HEK293 (cell line): ENCODE data around the gene KCNJ6.

Source experiments
- CTCF ChIP-seq: fragments of 450-650 bp; formaldehyde crosslinking; IDR thresholded peaks from 2 replicates; pipeline ENCODE4 v1.5.1; 2016; ENCODE audit warnings: missing biosample characterization, missing genetic modification characterization
- YY1 ChIP-seq: fragments of 450-650 bp; formaldehyde crosslinking; IDR thresholded peaks from 2 replicates; pipeline ENCODE4 v1.5.1; 2018; ENCODE audit warnings: missing biosample characterization, missing genetic modification characterization
- ZBTB8A ChIP-seq: fragments of 450-650 bp; formaldehyde crosslinking; IDR thresholded peaks from 2 replicates; pipeline ENCODE4 v1.5.1; 2016; ENCODE audit warnings: missing biosample characterization, missing genetic modification characterization
- ZNF175 ChIP-seq: fragments of 450-650 bp; formaldehyde crosslinking; IDR thresholded peaks from 2 replicates; pipeline ENCODE4 v1.5.1; 2016; ENCODE audit warnings: missing biosample characterization, missing genetic modification characterization
- ZNF513 ChIP-seq: fragments of 450-650 bp; IDR thresholded peaks from 2 replicates; pipeline ENCODE4 v1.5.1; 2018; ENCODE audit warnings: missing biosample characterization, missing genetic modification characterization
- ZNF544 ChIP-seq: fragments of 450-650 bp; formaldehyde crosslinking; IDR thresholded peaks from 2 replicates; pipeline ENCODE4 v1.5.0; 2017; ENCODE audit warnings: missing biosample characterization, missing genetic modification characterization
- ZSCAN30 ChIP-seq: fragments of 450-650 bp; IDR thresholded peaks from 2 replicates; pipeline ENCODE4 v1.5.1; 2018; ENCODE audit warnings: missing biosample characterization, mild to moderate bottlenecking, missing genetic modification characterization, moderate library complexity

- TF ChIP-seq CTCF (tag by site-specific recombination), result no peak
- TF ChIP-seq ZNF175 (tag by site-specific recombination), result no peak
- no peak for TF ChIP-seq ZNF544 (tag by site-specific recombination)
- TF ChIP-seq ZSCAN30, result no peak
- TF ChIP-seq ZBTB8A (tag by site-specific recombination), result no peak
- no peak for TF ChIP-seq ZNF513
- TF ChIP-seq YY1 (tag by site-specific recombination), result no peak
Observed at GRCh38 chr21:37688952-37689659, 227.2 kb downstream of the KCNJ6 start.
